T-helper 2 cell (primary cell): Measurements from ENCODE around the gene MORC3.
A peak's percentile ranks its signal among the peaks of the same experiment; 100 is the strongest.
"Not testable (repeated sequence)": the region's sequence is repeated elsewhere in the genome, so short reads cannot be mapped to it uniquely, and the experiment has no call there.

Source experiments
- DNase-seq, 5 experiments: peaks; one replicate each; pipeline versions ENCODE4 v3.0.0 to v3.0.0-alpha.2; 2012 to 2022
- total RNA-seq, 2 donors: gene quantifications; one replicate each; lab custom pipeline; 2026; lab: John Stamatoyannopoulos, UW

The MORC3 gene, protein sequence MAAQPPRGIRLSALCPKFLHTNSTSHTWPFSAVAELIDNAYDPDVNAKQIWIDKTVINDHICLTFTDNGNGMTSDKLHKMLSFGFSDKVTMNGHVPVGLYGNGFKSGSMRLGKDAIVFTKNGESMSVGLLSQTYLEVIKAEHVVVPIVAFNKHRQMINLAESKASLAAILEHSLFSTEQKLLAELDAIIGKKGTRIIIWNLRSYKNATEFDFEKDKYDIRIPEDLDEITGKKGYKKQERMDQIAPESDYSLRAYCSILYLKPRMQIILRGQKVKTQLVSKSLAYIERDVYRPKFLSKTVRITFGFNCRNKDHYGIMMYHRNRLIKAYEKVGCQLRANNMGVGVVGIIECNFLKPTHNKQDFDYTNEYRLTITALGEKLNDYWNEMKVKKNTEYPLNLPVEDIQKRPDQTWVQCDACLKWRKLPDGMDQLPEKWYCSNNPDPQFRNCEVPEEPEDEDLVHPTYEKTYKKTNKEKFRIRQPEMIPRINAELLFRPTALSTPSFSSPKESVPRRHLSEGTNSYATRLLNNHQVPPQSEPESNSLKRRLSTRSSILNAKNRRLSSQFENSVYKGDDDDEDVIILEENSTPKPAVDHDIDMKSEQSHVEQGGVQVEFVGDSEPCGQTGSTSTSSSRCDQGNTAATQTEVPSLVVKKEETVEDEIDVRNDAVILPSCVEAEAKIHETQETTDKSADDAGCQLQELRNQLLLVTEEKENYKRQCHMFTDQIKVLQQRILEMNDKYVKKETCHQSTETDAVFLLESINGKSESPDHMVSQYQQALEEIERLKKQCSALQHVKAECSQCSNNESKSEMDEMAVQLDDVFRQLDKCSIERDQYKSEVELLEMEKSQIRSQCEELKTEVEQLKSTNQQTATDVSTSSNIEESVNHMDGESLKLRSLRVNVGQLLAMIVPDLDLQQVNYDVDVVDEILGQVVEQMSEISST
- total RNA-seq = 141 to 189 reads per million in 2 donors

DNA sequence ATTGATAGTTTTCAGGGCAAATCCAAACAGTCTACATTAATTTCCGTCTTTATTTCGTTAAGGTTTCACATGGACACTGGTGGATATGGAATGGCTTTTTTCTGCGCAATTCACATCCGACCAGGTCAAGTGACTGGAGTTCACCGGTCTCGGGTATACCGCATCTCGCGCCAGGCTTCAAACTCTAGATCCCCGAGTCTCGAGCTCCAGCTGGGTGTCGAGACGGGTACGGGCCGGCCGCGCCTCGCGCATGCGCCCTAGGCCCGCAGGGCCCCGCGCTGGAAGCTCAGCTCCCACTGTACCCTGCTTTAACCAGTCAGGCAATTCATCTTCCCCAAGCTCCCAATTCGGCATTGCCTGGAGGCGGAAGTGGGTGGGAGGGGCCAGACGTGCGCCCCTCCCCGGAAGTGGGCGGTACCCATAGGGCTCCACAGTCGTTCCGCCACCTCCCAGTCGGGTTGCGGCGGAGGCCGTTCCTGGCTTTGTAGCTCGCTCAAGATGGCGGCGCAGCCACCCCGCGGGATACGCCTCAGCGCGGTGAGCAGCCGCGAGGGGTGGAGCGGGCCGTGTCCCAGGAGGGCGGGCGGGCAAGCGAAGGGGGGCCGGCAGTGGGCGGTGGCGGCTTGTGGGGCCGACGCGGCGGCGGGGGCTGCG lies at the start of gene MORC3:
Gene MORC3 (plus strand): TSS at position 431 of the 654 bp plus-strand sequence. CDS start 68 bp downstream, at position 499.
- peak; percentile 95 to 98 (median 97) for DNase-seq

DNA sequence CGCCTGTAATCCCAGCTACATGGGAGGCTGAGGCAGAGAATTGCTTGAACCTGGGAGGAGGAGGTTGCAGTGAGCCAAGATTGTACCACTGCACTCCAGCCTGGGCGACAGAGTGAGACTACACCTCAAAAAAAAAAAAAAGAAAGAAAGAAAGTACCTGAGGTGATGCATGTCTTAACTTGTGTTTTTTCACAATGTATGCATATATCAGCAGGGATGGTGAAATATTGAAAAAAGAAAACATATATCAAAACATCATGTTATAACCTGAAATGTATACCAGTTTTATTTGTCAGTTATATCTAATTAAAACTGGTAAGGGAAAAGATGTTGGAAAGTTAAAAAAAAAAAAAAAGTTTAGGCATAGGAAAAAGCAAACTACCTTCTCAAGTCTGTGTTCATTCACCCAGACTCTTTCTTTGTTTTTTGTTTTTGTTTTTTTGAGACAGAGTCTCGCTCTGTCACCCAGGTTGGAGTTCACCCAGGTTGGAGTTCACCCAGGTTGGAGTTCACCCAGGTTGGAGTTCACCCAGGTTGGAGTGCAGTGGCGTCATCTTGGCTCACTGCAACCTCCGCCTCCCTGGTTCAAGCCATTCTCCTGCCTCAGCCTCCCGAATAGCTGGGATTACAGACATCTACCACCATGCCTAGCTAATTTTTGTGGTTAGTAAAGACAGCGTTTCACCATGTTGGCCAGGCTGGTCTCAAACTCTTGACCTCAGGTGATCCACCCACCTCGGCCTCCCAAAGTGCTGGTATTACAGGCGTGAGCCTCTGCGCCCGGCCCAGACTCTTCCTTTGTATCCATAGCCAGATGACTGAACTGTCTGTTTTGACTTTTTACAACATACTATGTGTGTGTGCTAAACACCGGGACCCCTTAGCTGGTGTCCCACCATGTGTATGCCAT lies 49.0 kb upstream of the MORC3 start:
- DNase-seq = not testable (repeated sequence)

DNA sequence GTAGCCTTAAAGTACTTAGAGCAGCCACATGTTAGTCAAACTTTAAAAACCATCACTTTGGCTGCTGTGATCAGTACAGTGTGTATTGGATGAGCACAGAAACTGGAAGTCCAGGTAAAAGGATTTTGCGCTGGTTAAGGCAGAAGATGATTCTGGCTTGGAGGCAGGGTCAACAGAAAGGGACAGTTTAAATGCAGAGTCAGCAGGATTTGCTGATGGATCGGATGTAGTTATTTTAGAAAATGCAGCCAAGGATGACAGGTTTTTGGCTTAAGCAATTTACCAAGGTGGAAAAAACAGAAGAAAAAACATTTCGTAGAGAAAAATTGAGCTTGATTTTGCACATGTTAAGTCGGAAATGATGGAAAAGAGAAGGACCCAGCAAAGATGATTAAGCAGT lies 45.9 kb upstream of the MORC3 start:
- no peak for DNase-seq

DNA sequence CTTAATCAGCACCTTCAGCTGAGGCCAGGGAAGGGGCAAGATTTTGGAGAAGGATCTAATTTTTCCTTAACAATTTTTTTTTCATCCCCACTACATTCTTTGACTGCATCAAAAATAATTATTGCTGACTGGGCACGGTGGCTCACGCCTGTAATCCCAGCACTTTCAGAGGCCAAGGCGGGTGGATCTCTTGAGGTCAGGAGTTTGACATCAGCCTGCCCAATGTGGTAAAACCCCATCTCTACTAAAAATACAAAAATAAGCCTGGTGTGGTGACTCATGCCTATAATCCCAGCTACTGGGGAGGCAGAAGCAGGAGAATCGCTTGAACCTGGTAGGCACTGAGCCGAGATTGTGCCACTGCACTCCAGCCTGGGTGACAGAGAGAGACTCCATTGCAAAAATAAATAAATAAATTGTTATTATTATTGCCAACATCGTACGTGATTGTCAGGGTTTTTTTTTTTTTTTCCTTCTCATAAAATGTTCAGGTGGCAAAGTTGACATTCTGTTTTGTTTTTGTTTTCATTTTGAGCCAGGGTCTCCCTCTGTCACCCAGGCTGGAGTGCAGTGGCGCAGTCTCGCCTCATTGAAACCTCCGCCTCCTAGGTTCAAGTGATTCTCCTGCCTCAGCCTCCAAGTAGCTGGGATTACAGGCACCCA lies 37.3 kb upstream of the MORC3 start:
- no peak for DNase-seq

DNA sequence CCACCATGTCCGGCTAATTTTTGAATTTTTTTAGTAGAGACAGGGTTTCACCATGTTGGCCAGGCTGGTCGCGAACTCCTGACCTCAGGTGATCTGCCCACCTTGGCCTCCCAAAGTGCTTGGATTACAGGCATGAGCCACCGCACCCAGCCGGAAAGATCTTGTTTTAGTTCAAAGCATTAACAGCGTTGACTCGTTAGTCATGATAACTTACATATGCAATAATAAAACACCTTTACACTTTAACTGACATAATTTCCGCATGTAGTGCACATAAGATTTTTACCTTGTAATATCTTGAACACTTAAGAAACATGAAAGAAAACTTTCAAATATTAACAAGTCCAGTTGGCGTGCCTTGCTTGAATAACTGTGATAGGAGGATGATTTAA lies 36.8 kb upstream of the MORC3 start:
- DNase-seq = not testable (repeated sequence)

DNA sequence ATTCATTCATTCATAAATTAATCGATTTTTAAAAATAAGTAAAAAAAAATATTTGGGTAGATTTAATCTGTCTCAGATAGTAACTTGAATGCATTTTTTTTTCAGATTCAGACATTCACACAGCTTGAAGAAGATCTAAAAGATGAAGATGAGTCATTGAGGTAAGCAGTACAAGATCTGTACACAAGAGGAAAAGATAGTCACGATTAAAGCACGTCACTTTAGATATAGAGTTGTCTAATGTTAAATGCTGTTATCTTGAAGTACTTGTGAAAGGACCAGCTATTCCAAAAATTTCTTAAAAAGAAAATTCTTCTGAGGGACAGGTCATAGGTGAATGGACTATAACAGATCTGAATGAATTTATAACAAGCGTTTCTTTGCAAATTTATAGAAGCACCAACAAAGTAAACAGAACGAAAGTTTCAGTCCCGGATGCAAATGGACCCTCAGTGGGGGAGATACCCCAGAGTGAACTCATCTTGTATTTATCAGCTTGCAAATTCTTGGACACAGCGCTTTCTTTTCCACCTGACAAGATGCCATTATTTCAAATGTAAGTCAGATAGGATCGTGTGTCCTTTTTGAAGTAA lies 31.2 kb upstream of the MORC3 start:
- peak in 2 of 5 experiments; percentile 11 to 88 for DNase-seq

DNA sequence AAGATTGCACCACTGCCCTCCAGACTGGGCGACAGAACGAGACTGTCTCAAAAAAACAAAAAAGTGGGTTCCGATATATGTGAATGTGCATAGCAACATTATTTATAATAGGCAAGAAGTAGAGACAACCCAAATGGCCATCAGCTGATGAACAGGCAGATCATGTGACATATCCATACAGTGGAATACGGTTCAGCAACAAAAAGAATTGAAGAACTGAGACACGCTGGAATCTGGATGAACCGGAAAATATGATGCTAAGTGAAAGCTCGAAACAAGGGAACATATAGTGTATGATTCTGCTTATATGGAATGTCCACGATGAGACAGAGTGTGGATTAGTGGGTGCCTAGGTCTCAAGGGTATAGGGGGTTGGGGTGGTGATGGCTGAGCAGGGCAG lies 28.5 kb upstream of the MORC3 start:
- DNase-seq = no peak

DNA sequence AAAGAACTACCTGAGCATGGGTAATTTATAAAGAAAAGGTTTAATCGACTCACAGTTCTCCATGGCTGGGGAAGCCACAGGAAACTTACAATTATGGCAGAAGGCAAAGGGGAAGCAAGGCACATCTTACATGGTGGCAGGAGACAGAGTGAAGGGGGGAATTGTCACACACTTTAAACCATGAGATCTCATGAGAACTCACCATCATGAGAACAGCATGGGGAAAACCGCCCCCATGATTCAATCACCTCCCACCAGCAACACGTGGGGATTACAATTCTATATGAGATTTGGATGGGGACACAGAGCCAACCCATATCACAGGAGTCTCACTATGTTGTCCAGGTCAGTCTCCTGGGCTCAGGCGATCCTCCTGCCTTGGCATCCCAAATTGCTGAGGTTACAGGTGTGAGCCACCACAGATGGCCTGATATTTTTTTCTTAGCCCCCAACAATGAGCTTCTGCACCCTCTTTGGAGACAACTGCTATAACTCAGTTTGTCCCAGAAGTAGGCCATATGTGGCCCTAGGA lies 22.5 kb upstream of the MORC3 start:
- no peak for DNase-seq

DNA sequence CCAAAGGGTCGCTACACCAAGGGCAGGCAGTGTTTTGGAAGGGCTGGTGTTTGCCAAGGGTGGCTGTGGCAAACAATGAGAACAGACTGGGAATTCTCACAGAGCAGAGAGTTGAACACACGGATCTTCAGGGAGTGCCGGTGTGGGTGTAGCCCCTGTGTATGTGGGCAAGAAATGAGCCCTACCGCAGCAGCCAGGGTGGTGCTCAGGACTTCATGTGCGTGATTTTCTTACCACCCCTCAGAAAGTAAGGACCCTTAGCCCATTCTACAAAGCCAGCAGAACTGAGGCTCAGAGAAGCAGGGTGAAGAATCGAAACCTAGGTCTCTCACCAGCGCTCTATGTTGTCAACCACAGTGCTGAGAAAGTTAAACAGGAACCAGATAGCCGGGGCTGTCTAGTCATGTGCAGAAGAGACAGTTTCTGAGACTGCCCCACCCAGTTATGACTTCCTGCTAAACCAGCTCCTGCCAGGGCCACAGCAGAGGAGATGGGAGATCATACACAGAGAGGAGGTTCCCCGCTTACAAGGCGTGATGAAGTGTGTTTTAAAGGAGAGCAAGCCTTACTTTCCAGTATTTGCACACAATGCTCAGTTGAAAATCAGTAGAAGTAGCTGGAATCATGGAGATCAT lies 21.9 kb upstream of the MORC3 start:
- peak in 4 of 5 experiments; percentile 29 to 95 (median 62) for DNase-seq

DNA sequence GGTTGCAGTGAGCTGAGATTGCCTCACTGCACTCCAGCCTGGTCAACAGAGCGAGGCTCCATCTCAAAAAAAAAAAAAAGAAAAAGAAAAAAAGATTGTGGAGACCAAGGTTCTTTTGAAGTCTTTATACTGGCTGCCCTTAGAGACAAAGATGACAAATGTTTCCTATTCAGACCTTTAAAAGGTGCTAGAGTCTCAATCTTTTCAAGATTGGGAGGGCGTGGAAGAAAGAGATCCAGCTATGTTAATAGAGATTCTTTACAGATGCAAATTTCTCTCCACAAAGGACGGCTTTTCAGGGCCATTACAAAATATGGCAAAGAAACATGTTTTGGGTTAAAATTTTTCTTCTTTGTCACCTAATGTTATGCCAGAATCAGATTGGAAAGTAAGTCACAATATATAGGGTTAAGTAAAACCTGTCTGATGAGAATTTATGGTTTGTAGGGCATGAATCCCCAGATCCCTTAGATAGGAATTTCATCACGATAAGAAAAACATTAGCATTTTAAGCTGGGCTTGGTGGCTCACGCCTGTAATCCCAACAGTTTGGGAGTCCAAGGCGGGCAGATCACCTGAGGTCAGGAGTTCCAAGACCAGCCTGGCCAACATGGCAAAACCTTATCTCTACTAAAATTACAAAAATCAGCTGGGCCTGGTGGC lies 13.0 kb upstream of the MORC3 start:
- DNase-seq = no peak

DNA sequence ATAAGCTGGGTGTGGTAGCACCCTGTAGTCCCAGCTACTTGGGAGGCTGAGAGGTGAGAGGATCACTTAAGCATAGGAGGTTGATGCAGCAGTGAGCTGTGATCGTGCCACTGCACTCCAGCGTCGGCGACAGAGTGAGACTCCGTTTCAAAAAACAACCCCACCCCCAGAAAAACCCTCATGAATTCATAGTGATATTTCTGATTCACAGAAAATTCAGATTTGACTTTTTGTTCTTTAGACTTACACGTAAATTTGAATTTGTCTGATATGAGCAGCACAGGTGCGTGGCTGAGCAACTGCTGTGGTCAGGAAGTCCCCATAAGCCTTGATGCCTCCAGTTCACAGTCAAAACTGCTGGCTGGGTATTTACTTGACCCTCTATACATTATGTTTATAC lies 10.0 kb upstream of the MORC3 start:
- DNase-seq = peak in 2 of 5 experiments; percentile 27 to 83

DNA sequence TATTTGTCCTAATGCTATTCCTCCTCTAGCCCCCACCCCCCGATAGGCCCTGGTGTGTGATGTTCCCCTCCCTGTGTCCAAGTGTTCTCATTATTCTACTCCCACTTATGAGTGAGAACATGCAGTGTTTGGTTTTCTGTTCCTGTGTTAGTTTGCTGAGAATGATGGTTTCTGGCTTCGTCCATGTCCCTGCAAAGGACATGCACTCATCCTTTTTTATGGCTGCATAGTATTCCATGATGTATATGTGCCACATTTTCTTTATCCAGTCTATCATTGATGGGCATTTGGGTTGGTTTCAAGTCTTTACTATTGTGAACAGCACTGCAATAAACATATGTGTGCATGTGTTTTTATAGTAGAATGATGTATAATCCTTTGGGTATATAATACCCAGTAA lies 6.6 kb upstream of the MORC3 start:
- DNase-seq = not testable (repeated sequence)

DNA sequence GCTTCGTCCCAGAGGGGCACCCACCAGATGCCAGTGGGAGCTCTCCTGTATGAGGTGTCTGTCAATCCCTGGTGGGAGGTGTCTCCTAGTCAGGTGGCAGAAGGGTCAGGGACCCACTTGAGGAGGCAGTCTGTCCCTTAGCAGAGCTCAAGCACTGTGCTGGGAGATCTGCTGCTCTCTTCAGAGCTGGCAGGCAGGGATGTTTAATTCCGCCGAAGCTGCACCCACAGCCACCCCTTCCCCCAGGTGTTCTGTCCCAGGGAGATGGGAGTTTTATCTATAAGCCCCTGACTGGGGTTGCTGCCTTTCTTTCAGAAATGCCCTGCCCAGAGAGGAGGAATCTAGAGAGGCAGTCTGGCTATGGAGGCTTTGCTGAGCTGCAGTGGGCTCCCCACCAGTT lies 4.0 kb upstream of the MORC3 start:
- not testable (repeated sequence) for DNase-seq

DNA sequence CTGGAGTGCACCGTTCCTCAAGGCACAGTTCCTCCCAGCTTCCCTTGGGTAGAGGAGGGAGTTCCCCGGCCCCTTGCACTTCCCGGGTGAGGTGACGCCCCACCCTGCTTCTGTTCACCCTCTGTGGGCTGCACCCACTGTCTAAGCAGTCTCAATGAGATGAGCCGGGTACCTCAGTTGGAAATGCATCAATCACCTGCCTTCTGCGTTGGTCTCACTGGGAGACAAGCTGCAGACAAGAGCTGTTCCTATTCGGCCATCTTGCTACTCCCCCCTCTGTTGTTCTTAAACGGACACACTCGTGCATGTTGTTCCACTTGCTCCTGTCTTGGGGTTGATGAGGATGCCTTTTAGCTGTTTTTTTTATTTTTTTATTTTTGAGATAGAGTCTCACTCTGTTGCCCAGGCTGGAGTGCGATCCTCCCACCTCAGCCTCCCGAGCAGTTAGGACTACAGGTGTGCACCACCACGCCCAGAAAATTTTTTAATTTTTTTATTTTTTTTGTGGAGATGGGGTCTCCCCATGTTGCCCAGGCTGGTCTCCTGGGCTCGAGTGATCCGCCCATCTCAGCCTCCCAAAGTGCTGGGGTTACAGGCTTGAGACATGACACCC lies 3.0 kb upstream of the MORC3 start:
- no peak for DNase-seq

DNA sequence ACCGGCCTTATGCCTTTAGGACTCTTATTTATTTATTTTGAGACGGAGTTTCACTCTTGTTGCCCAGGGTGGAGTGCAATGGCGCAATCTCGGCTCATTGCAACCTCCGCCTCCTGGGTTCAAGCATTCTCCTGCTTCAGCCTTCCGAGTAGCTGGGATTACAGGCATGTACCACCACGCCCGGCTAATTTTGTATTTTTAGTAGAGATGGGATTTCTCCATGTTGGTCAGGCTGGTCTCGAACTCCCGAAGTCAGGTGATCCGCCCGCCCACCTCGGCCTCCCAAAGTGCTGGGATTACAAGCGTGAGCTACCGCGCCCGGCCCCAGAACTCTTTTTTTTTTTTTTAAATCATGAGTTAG lies 611 bp upstream of the MORC3 start:
- not testable (repeated sequence) for DNase-seq

DNA sequence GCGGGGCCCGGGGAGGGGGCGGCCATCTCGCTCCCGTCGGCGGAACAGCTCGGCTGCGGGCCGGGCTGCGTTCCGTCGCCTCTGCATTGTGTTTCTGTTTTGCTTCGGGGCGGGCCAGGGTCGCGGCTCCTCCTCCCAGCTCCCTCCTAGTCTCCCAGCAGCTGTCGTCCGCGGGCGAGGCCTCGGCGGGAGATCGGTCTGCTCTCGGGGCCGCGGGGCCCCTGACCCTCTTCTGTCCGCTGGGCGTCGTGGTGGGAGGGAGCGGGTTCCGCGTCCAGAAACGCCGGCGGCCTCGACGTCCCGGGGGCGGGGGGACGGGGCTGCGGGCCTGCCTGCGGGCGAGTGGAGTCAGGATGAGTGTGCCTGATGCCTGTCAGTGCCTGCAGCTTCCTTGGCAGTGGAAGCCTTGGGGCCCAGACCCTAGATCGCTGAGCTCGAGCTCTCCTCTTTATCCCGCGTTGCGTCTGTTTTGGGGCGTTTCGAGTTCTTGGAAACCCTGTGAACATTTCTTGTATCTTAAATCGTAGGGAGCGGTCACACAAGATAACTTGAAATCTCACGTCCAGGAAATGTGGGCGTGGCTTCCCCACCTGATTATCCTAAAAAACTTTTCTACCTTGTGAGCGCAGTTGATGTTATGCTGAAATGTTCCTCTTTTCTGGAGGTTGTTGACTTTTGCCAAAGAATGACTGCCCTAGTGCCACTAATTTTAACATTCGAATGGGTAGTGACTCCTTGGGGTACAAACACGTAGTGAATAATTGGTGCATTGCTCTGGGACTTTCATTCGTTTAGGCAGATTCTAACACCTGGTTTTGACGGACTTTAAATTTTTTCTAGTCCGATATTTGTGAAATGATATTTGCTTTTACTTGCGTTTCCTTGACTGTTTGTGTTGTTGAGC lies 676 bp downstream of the MORC3 start:
- peak in 1 of 5 experiments; percentile 50 for DNase-seq

DNA sequence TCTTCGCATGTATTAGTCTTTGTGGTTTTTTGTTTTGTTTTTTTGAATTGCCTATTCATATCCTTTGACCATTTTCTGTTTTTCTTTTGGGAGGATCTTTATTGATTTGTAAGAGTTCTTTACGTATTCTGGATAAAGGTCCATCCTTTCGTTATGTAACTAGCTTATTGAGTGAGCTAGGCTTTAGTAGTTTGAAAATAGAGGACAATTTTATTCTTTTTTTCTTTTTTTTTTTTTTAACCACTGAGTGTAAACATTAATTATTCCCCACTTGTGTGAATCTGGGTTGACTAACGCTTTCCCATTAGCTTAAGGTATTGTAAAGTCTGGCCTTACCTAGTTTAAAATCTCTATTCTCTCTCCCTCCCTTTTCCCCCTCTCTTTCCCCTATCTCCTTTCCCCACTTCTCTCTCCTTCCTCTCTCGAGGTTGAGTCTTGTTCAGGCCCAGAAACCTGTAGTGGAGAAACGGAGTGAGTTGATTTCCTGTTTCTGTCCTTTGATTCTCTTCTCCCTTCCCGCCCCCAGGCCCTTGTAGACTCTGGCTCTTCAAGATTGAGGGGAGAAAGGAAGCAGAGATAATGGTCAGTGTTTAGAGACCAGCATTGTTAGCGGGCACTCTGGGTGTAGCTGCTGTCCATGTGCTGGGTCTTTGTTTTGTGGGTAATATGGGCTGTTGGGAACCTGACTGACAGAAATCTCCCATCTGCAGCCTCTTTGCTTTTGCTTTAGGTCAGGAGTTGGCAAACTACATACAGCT lies 1.5 kb downstream of the MORC3 start:
- peak in 1 of 5 experiments; percentile 26 for DNase-seq
